PC-9 (cell line): ENCODE results near the gene TMEM123. TPM values are rescaled to one million over a fixed set of nuclear protein-coding genes. Genes with fewer than 3 reads are reported as not detected.

Source experiments
- BruUV-seq: library from RNA; stranded (reverse); fragments of 400-500 nt; replicated peaks from 2 replicates; lab custom pipeline; 2021; lab: Mats Ljungman, UMichigan
- CTCF ChIA-PET: fragments of 300-600 bp; sonication (Branson Sonifier 250); formaldehyde crosslinking; loops from one replicate; lab custom pipeline; 2022; ENCODE audit warnings: antibody characterized with exemption; lab: Charles Lee
- POLR2A ChIA-PET: fragments of 300-600 bp; sonication (Branson Sonifier 250); formaldehyde crosslinking; loops from one replicate; lab custom pipeline; 2022; ENCODE audit warnings: antibody characterized with exemption; ENCODE audit not compliant: unreplicated experiment; lab: Charles Lee
- DNase-seq, 2 experiments: peaks; one replicate each; pipeline versions ENCODE4 v3.0.0 to v3.0.0-alpha.2; 2015 to 2022; ENCODE audit warnings: mixed read lengths in 1 of 2
- H2AFZ ChIP-seq: fragments of 200-600 bp; sonication (generic); 2 replicates; pipeline ENCODE4 v1.8.1; 2017; ENCODE audit warnings: antibody characterized with exemption
- H3F3A ChIP-seq: fragments of 200-600 bp; sonication (generic); 2 replicates; pipeline ENCODE4 v1.8.1; 2017; ENCODE audit warnings: antibody characterized with exemption, mild to moderate bottlenecking, low read depth; ENCODE audit not compliant: insufficient read depth
- H3K27ac ChIP-seq: fragments of 200-600 bp; sonication (generic); 2 replicates; pipeline ENCODE4 v1.6.1; 2016; ENCODE audit warnings: mixed run types
- H3K27me3 ChIP-seq: fragments of 200-600 bp; sonication (generic); 2 replicates; pipeline ENCODE4 v1.6.1; 2016; ENCODE audit warnings: low read depth, mixed run types; ENCODE audit not compliant: insufficient read depth
- H3K36me3 ChIP-seq: fragments of 200-600 bp; sonication (generic); 2 replicates; pipeline ENCODE4 v1.6.1; 2016; ENCODE audit warnings: low read depth, mixed run types
- H3K4me1 ChIP-seq: fragments of 200-600 bp; sonication (generic); replicated peaks from 2 replicates; pipeline ENCODE4 v1.6.1; 2016; ENCODE audit warnings: mixed run types; ENCODE audit not compliant: insufficient read depth
- H3K4me2 ChIP-seq: fragments of 200-600 bp; sonication (generic); 2 replicates; pipeline ENCODE4 v1.6.1; 2017; ENCODE audit warnings: mixed run types
- H3K4me3 ChIP-seq: fragments of 200-600 bp; sonication (generic); 2 replicates; pipeline ENCODE4 v1.6.1; 2016; ENCODE audit warnings: mixed run types
- H3K79me2 ChIP-seq: fragments of 200-600 bp; sonication (generic); 2 replicates; pipeline ENCODE4 v1.6.1; 2017; ENCODE audit warnings: low read depth, mixed run types
- H3K9me2 ChIP-seq: fragments of 200-600 bp; sonication (generic); 2 replicates; pipeline ENCODE4 v1.8.1; 2017; ENCODE audit warnings: mild to moderate bottlenecking; ENCODE audit not compliant: insufficient read depth
- H3K9me3 ChIP-seq: fragments of 200-600 bp; sonication (generic); 2 replicates; pipeline ENCODE4 v1.8.1; 2016; ENCODE audit warnings: low read depth; ENCODE audit not compliant: insufficient read depth
- H4K20me1 ChIP-seq: fragments of 200-600 bp; sonication (generic); 2 replicates; pipeline ENCODE4 v1.8.1; 2017; ENCODE audit not compliant: insufficient read depth
- EZH2 ChIP-seq: fragments of 200-600 bp; sonication (generic); IDR thresholded peaks from 2 replicates; pipeline ENCODE4 v1.8.0; 2017; ENCODE audit warnings: antibody characterized with exemption, low read depth
- intact Hi-C: fragments of 100-400 bp; cut with micrococcal nuclease; formaldehyde crosslinking; loops from one replicate; pipeline ENCODE4 v1.10.0; 2022; ENCODE audit not compliant: unreplicated experiment
- total RNA-seq: library from RNA; stranded (reverse); gene quantifications from 2 replicates; pipeline ENCODE4 v1.2.3, GENCODE V29; 2021
- TF ChIP-seq, protein P1 (sequence below): fragments of 200-600 bp; sonication (generic); conservative IDR thresholded peaks from 2 replicates; pipeline ENCODE4 v1.6.1; 2017; ENCODE audit warnings: mixed run types, antibody characterized with exemption, mild to moderate bottlenecking, moderate library complexity

The TMEM123 gene
- total RNA-seq, 1 experiment from 2014 or later = 201 TPM

DNA sequence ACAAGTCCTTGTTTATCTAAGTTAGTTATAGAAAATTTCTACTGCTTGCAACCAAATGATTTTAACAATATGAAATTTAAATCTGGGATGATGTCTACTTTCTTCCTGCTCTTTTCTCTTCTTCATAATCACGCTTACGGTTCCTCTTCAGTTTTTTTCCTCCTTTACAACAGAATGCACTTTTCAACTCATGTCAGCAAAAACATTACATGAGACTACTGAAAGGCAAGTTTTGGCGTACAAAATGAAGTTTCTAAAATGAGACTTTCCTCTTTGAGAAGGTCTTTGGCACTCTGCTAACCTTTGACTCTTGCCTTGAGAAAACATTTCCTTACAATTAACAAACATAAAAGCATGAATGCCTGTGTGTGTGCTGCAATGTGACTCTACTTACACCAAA is 23.3 kb downstream of the TMEM123 start:
- no peak for DNase-seq
- CTCF ChIA-PET = no interaction called here

DNA sequence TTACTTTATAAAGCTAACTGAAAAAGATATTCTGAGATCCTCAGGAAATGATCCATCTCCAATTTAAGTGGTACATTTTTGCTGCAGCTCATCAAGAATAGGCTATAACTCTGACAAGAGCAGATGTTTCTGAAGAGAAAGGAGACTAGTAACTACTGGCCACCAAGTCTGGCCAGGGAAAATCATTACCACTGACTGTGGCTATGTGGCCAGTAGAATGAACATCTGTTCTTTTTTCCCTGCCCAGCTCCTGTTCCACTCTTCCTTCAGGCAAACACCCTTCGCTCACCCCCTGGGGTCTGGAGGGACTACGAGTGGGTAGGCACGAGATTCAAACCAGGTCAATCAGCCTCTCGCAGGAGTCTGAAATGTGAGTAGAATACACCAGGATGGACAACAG is 23.9 kb downstream of the TMEM123 start:
- no peaks in the 10 kb centered on the region for H3F3A ChIP-seq
- POLR2A ChIA-PET = no interaction called here
- intact Hi-C loops = no loop called here

More for the DNA sequence above, 23.3 kb downstream of the TMEM123 start:
- no peaks in the 10 kb centered on the region for H3K27me3 ChIP-seq
- no peak for TF ChIP-seq EZH2
- TF ChIP-seq, protein P1, sequence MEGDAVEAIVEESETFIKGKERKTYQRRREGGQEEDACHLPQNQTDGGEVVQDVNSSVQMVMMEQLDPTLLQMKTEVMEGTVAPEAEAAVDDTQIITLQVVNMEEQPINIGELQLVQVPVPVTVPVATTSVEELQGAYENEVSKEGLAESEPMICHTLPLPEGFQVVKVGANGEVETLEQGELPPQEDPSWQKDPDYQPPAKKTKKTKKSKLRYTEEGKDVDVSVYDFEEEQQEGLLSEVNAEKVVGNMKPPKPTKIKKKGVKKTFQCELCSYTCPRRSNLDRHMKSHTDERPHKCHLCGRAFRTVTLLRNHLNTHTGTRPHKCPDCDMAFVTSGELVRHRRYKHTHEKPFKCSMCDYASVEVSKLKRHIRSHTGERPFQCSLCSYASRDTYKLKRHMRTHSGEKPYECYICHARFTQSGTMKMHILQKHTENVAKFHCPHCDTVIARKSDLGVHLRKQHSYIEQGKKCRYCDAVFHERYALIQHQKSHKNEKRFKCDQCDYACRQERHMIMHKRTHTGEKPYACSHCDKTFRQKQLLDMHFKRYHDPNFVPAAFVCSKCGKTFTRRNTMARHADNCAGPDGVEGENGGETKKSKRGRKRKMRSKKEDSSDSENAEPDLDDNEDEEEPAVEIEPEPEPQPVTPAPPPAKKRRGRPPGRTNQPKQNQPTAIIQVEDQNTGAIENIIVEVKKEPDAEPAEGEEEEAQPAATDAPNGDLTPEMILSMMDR = no peak
- H3K4me2 ChIP-seq = no peak overlapping the region
- POLR2A ChIA-PET = no interaction called here
- H3K4me3 ChIP-seq = no peak overlapping the region
- H3K9me3 ChIP-seq = peaks cover 22% of the 10 kb centered on the region; the same call in 1 of the 2 replicates
- no peaks in the 10 kb centered on the region for H3K4me1 ChIP-seq
- peaks cover 55% of the 10 kb centered on the region for H3K79me2 ChIP-seq
- no TSS peak for BruUV-seq
- peaks cover 4% of the 10 kb centered on the region for H4K20me1 ChIP-seq
- H3K9me2 ChIP-seq = no peaks in the 10 kb centered on the region
- H3F3A ChIP-seq = no peaks in the 10 kb centered on the region
- intact Hi-C loops = no loop called here
- H3K36me3 ChIP-seq = peaks cover 26% of the 10 kb centered on the region; the same call in 1 of the 2 replicates
- no peak overlapping the region for H2AFZ ChIP-seq
- H3K27ac ChIP-seq = no peak overlapping the region

DNA sequence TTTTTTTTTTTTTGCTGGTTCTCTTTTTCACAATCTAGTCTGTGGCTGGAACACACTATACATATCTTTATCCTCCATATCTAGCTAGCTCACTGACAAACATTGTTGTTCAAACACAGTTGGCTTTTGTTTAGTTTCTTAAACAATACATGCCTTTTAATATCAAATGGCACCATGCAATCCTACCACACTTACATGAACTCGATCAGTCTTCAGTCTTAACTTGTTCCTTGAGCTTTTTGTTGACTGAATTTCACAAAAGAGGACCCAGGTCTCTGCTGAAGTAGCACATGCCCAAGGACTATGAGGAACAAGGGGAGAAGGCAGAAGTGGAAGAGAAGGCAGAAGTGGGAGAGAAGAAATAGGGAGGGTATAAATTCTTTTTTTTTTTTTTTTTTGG is 25.5 kb downstream of the TMEM123 start:
- Histone ChIP-seq H3K4me3 (no peak overlapping the region), H3K4me1 (no peaks in the 10 kb centered on the region), H3K27me3 (no peaks in the 10 kb centered on the region), H3K9me2 (no peaks in the 10 kb centered on the region), H3F3A (no peaks in the 10 kb centered on the region), H4K20me1 (peaks cover 4% of the 10 kb centered on the region), H3K4me2 (no peak overlapping the region), H3K79me2 (peaks cover 54% of the 10 kb centered on the region), H3K36me3 (peaks cover 7% of the 10 kb centered on the region; the same call in 1 of the 2 replicates), H2AFZ (no peak overlapping the region), H3K9me3 (peaks cover 3% of the 10 kb centered on the region; the same call in 1 of the 2 replicates), H3K27ac (no peak overlapping the region)
- POLR2A ChIA-PET = no interaction called here
- intact Hi-C loops = no loop called here
- no peak for DNase-seq
- CTCF ChIA-PET = no interaction called here
- TF ChIP-seq, protein P1 = no peak
- TF ChIP-seq EZH2 = no peak
- no TSS peak for BruUV-seq

More for the DNA sequence above, 23.9 kb downstream of the TMEM123 start:
- CTCF ChIA-PET = no interaction called here
- H4K20me1 ChIP-seq = peaks cover 4% of the 10 kb centered on the region
- no peak for DNase-seq
- no peaks in the 10 kb centered on the region for H3K9me2 ChIP-seq
- no peak overlapping the region for H3K4me2 ChIP-seq
- H3K27ac ChIP-seq = no peak overlapping the region
- no peak overlapping the region for H2AFZ ChIP-seq
- no peaks in the 10 kb centered on the region for H3K4me1 ChIP-seq
- H3K9me3 ChIP-seq = peaks cover 17% of the 10 kb centered on the region; the same call in 1 of the 2 replicates
- H3K4me3 ChIP-seq = no peak overlapping the region
- BruUV-seq = no TSS peak
- H3K36me3 ChIP-seq = peaks cover 21% of the 10 kb centered on the region; the same call in 1 of the 2 replicates
- TF ChIP-seq, protein P1 = no peak
- TF ChIP-seq EZH2 = no peak
- peaks cover 55% of the 10 kb centered on the region for H3K79me2 ChIP-seq
- H3K27me3 ChIP-seq = no peaks in the 10 kb centered on the region
